ENCODE results near the gene RBM4. TPM values are rescaled to one million over a fixed set of nuclear protein-coding genes. Genes with fewer than 3 reads are reported as not detected.
A peak's percentile ranks its signal among the peaks of the same experiment; 100 is the strongest.

The RBM4 gene
- total RNA-seq, 2 donors from 2014 or later = 105 to 137 TPM

- no peaks in the 10 kb centered on the region for H3K4me1 ChIP-seq (replicated peaks)
- 82% methylated on average over 13 of the region's 13 CpGs for WGBS
- no peaks in the 10 kb centered on the region for H3K27me3 ChIP-seq (replicated peaks; ENCODE audit: insufficient read depth)
- no peak for TF ChIP-seq POLR2A (IDR thresholded peaks at IDR 0.05)
- no peak for TF ChIP-seq POLR2AphosphoS5 (IDR thresholded peaks at IDR 0.05)
- peaks cover 3 to 14% of the 10 kb centered on the region in 2 donors for H3K36me3 ChIP-seq
- no peak overlapping the region for H3K4me3 ChIP-seq
- no peak overlapping the region for H3K27ac ChIP-seq
- DNase-seq (ENCODE audit: low spot score) = no peak
- intact Hi-C loops (cut with DNase I) = loop anchor here (1.0 kb wide), 1 partner anchor 140 kb away; no protein-coding TSS in a partner anchor
- no peaks in the 10 kb centered on the region for H3K9me3 ChIP-seq
Observed at GRCh38 chr11:66694056-66694410, 55.5 kb downstream of the RBM4 start.

GRCh38 chr11:66694732-66695207 is 56.3 kb downstream of the RBM4 start:
- intact Hi-C loops (cut with DNase I) = loop anchor here (1.0 kb wide), 1 partner anchor 140 kb away; no protein-coding TSS in a partner anchor
- 13% methylated on average over 6 of the region's 6 CpGs for WGBS
- Histone ChIP-seq H3K36me3 (peaks cover 3 to 14% of the 10 kb centered on the region in 2 donors), H3K4me1 (replicated peaks) (no peaks in the 10 kb centered on the region), H3K27me3 (replicated peaks; ENCODE audit: insufficient read depth) (no peaks in the 10 kb centered on the region), H3K9me3 (no peaks in the 10 kb centered on the region), H3K4me3 (no peak overlapping the region), H3K27ac (peak overlapping the region; percentile 6 to 41)
- DNase-seq (ENCODE audit: low spot score) = peak; percentile 94
- TF ChIP-seq, protein P1, sequence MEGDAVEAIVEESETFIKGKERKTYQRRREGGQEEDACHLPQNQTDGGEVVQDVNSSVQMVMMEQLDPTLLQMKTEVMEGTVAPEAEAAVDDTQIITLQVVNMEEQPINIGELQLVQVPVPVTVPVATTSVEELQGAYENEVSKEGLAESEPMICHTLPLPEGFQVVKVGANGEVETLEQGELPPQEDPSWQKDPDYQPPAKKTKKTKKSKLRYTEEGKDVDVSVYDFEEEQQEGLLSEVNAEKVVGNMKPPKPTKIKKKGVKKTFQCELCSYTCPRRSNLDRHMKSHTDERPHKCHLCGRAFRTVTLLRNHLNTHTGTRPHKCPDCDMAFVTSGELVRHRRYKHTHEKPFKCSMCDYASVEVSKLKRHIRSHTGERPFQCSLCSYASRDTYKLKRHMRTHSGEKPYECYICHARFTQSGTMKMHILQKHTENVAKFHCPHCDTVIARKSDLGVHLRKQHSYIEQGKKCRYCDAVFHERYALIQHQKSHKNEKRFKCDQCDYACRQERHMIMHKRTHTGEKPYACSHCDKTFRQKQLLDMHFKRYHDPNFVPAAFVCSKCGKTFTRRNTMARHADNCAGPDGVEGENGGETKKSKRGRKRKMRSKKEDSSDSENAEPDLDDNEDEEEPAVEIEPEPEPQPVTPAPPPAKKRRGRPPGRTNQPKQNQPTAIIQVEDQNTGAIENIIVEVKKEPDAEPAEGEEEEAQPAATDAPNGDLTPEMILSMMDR (IDR thresholded peaks at IDR 0.05) = peak; percentile 90 to 100 (median 98)
- peak; percentile 92 for TF ChIP-seq POLR2AphosphoS5 (IDR thresholded peaks at IDR 0.05)
- TF ChIP-seq POLR2A (IDR thresholded peaks at IDR 0.05) = no peak

Small RNA genes lying within 50 kb of the gene (small RNA-seq; reads per million reads assigned to genes)
- 0 to 0.10 reads per million in 2 donors for gene RNU4-39P

Other genes with a start within 250 kb of the RBM4 start
- gene NPAS4, start 217.7 kb upstream of the RBM4 start, total RNA-seq = under 1 TPM in 1 of 2 donors, not detected in 1; 0.74 TPM
- gene MRPL11, start 199.9 kb upstream of the RBM4 start, total RNA-seq = 10 to 100 TPM; 44.2 to 51.2 TPM
- gene PELI3, start 171.8 kb upstream of the RBM4 start, total RNA-seq = 10 to 100 TPM; 23.9 to 27.0 TPM
- 10 to 100 TPM; 37.0 to 53.6 TPM for gene DPP3, start 158.3 kb upstream of the RBM4 start, total RNA-seq
- gene BBS1, start 128.1 kb upstream of the RBM4 start, total RNA-seq = 100 to 1,000 TPM; 106 to 148 TPM
- gene ZDHHC24, start 92.7 kb upstream of the RBM4 start, total RNA-seq = 10 to 100 TPM; 24.9 to 37.8 TPM
- not detected for gene ACTN3, start 91.8 kb upstream of the RBM4 start, total RNA-seq
- 100 to 1,000 TPM; 119 to 130 TPM for gene CTSF, start 70.1 kb upstream of the RBM4 start, total RNA-seq
- 1 to 10 TPM in 1 of 2 donors, under 1 TPM in 1; 0.82 to 3.8 TPM for gene CCDC87, start 45.6 kb upstream of the RBM4 start, total RNA-seq
- gene CCS, start 45.5 kb upstream of the RBM4 start, total RNA-seq = 10 to 100 TPM; 31.0 to 63.8 TPM
- gene RBM14, start 22.1 kb upstream of the RBM4 start, total RNA-seq = 10 to 100 TPM; 45.9 to 98.8 TPM
- 10 to 100 TPM; 15.5 to 40.7 TPM for gene RBM4B, start 39.2 kb downstream of the RBM4 start, total RNA-seq
- 100 to 1,000 TPM; 139 to 140 TPM for gene SPTBN2, start 90.5 kb downstream of the RBM4 start, total RNA-seq
- 10 to 100 TPM; 27.1 to 50.0 TPM for gene RCE1, start 204.7 kb downstream of the RBM4 start, total RNA-seq
- 10 to 100 TPM in 1 of 2 donors, 1 to 10 TPM in 1; 6.6 to 17.3 TPM for gene LRFN4, start 218.4 kb downstream of the RBM4 start, total RNA-seq

All from prostate gland (tissue), 2 donors.